ENCODE results near the gene XYLT1.

GRCh38 chr16:17318238-17318637 is 152.5 kb downstream of the XYLT1 start:
- no peak for TF ChIP-seq TAF1 (IDR thresholded peaks at IDR 0.05; ENCODE audit: low read depth)
- no peak for TF ChIP-seq CEBPB (IDR thresholded peaks at IDR 0.05)
- TF ChIP-seq RAD21 (IDR thresholded peaks at IDR 0.05; ENCODE audit: low read depth): no peak
- no peak for TF ChIP-seq ZBTB7A (IDR thresholded peaks at IDR 0.05; ENCODE audit: low read depth)

All from Ishikawa (cell line).